Activated gamma-delta T cell (primary cell): ENCODE measurements around the gene SKAP2.

Source experiments
- DNase-seq: peaks from one replicate; lab custom pipeline; 2025; lab: John Stamatoyannopoulos, UW

The SKAP2 gene

DNA sequence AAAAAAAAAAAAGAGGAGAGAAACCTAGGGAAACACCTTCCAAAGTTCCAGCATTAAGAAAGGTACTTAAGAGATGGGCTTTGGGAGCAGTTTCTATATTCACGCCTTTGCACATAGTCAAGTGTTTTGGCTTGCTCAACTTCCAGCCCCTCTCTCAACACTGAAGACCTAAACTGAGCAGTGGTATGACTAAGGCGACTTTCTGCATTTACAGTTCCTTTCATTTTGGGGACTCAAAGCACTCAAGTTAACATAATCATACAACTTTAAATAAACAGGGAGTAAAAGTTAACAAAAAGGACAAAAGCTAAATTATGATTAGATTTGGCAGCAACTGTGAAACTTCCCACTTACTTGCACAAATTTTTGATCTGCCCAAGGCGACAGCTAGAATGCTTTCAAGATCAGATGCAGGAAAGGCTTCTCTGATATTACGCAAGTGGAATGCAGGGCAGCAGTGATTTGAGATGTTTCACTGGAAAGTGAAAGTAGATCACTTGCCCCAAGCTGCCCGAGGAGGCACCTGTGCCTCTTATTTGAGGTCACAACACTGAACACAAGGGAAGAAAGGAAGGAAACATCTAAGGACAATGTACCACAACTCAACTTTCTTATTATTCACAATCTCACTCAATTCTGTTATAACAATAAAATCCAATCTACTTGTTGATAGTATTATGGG lies 199.5 kb downstream of the SKAP2 start:
- no peak for DNase-seq

DNA sequence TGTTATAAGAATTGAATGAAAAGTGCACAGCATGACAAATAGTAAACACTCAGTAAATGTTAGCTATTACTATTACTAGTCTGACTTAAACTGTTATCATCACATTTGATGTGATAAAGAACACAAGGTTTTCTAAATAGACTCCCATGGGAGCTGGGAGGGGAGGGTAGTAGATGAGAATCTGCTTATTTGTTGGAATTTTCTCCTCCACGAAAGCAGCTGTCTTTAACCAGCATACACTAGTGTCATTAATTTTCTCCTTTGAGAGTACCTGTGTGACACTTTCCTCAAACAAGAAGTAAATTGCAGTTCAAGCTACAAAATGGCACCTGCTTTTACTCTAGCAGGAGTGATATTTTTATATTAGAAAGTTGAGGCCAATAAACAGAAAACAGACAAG lies 200.1 kb downstream of the SKAP2 start:
- no peak for DNase-seq

DNA sequence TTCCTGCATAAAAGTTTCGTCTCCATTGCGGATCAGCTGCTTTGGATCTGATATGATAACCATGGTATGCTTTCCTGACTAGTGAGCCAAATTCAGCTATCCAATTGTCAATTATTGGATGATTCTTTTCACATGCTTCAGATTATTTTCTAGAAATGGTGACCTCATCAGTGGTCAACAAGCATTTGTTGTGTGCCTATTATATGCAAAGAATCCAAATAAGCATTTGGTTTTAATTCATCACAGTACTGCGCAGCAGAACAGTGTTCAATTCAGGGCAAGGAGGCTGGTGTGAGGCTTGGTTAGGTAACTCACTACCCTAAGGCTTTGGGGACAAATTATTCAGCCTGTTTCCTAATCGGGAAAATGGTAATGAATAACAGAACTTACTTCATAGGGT lies 200.5 kb downstream of the SKAP2 start:
- no peak for DNase-seq

DNA sequence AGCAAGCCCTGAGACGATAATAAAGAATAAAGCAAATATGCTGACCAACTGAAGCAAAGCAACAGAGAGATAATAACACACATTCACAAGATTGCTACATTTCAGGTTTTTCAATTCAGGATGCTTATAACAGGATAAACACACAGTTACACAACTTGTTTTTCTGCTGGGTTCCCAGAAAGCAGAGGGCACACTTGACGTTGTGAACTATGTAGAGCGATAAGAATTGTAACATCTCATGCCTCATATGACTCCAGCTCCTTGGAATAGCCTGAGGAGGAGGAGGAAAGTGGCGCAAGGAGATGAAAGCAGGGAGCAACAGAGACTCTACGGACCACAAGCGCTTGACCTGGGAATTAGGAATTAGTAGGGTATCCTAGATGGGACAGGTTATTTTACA lies 201.7 kb downstream of the SKAP2 start:
- no peak for DNase-seq

DNA sequence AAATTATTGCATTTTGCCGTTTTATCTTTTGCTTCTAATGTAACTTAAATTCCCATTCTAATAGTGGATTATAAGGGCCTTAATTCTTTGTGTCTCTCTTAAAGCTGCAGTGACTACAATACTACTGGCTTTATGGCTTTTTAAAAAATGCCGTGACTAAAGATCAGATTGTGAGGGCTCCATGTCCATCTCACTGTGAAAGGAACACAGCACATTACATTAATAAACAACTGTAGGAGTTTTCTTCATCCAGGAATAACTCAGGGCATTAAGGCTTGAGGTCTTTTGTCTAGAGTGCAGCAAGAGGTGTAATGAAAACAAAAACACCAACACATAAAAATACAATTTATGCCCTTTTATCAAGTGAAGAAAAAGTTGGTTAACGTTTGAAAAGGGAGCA lies 205.3 kb downstream of the SKAP2 start:
- DNase-seq, result no peak

DNA sequence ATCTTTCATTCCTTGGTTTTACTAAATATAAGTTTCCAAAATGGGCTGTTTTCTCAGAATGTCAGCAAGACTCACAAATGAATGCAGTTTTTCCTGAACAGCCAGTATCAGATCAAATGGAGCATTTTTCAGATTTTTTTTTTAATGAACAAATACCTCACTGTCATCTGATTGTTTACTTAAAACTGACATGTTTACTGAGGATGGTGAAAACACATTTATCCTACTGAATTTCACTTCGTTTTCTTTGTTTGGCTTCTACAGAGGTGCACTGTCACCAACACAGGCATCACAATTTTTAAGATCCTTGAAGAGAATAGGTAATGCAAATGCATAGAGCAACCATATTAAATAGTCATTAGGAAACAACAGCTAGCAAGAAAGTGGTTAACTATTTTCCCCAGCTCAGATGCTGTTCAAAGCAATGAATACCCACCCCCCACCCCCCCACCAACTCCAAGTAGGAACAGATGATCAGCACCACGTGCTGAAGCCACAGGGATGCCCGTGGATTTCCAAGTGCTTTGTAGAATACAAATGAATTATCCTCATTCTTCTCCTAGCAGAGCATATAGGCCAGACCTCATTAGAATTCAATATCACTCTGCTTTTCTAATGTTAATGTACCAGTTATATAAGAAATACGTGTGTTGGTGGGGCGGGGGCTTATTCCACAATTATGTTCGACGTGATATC lies 205.9 kb downstream of the SKAP2 start:
- DNase-seq, result no peak

DNA sequence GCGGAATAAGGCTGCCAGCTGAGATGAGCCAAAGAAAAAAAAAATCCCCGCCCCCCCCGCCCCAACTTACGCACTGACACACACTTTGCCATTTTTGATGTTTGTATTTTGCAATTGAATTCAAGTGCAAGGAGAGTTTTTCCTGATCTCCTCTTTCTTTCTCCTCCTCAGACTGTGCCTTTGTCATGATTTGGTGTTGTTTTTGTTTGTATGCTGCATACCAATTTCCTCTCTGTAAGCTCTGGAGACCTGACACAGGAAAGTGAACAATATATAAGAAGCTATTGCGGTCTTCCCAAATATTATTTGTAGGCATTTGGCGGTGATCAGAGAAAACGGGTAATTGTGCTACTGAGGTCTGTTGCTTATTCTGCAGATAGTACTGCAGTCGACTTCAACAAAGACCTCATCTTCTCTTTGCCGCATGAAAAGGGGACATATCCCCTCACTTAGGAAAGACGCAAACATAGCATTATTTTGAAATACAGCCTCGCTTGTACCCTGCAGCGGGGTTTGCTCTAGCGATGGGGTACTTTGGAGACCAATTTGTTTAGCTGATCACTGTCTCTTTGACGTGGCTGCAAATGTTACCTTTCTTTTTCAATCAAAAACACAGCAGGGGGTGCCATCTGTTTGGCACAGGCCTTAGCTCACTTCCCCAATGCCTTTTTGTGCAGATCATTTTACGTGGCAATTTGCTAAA lies 206.6 kb downstream of the SKAP2 start:
- DNase-seq, result no peak

DNA sequence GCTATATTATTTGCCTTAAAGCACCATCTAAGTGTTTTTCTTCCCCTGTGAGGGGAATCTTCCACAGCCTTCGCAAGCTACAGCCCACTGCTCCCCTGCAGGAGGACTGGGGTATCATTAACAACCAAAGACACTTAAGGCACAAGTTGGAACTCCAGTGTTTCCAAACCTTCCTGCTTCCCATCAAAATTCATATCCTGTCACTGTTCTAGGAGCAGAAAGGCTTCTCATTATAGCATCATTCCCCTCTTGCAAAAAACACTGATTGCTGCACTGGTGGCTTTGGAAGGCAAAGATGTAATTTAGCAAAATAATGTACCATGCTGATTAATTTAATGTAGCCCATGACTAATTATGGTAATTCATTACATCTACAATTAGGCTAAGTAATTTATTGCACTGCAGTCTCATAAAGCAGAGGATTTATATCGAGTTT lies 207.2 kb downstream of the SKAP2 start:
- DNase-seq, result no peak

DNA sequence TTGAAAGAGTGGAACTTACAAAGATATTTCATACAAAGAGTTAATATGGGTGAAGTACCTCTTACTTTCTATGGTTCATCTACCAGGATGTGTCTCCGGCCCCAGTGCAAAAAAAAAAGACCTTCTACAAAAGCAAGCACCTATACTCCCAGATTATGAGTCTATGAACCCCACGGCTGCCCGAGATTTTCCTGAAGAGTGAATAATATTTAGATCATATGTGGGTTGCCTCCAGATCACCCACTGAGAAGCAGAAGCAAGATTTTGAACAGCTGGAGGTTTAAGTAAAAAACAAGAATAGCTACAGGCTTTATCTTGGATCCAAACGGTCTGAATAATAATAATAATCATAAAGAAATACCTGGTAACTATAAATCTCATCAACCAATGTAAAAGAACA lies 207.7 kb downstream of the SKAP2 start:
- DNase-seq, result no peak

DNA sequence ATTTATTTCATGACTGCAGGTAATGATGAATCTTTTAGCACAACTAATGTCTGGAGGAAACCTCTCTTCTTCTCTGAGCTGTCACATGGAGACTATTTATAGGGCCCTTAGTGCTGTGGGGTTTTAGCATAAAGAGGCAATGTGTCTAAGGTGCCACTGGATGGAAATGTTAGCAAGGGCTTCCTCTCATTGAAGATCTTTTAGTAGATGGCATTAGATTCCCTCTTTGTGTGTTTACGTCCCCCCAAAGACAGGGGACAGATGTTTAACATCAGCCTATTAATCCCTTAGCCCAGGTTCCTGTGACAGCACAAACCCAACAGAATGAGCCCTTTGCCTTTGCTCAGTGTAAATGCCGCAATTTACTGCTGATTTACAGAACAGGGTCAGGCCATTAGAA lies 208.6 kb downstream of the SKAP2 start:
- no peak for DNase-seq

DNA sequence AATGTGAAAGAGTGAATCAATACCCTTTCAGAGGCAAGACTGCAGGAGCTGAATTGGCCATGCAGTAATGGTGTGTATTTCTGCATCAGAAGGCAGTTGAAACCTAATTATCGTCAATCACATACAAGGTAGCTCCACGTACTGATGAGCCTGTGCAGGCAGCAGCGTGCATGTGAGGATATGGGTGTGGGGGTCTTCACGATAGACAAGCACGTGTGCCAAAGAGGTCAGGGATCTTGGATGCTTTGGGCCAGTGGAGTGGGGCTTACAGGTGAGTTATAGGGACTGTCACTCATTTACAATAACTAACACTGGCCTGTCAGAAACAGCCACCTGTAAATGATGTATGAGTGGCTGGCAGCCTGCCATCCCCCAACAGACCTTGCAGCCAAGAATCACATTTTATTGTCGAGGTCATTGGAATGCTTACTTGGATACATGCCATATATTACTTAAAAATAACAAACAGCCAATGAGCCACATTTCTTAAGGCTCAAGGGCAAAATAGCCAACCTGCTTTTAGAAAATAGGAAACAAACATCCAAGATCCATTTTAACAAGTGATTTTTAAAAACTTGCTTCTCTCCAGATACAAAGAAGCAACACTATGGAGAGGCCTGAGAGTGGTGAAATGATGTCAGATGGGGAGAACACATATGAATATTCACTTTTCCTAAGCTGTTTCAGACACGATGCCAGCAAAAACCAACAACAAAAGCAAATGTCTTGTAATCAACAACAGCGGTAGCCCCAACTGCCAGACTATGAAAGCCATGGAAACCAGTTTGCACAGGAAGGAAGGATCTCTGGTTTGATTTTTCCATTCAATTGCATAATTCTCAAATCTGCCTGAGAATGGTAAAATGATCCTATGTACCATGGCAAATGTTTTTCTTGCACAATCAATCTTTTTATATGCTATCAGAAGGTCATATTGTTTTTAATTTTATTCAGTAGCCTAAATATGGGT lies 210.7 kb downstream of the SKAP2 start:
- DNase-seq, result no peak

DNA sequence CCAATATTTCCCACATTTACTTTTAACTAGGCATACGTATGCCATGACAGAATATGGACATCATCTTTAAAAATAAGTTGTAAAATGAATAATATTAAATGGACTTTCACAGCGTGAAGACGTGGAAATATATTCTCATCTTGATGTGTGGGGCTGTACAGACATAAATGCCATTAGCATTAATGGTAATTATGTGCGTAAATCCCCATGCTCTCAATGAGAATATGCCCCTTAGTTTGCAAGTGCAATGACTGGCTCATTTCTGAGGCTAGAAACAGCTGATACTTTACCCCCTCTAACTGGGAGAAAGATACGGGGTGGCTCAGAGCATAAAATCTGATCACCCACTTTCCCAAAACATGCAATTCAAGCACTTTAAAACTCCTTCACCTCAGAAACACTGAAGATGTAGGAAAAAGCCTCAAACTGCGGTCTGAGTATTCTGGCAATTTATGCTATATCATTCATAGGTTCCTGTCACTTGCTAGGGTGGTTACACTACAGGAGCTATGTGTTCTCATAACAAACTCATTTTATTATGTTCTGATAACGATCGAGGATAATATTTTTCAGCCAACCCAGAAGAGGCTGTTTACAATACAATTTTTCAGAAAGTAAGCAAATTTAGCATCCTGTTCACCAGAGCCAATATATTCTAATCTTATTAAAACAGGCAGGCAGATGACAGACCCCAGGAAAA lies 211.8 kb downstream of the SKAP2 start:
- DNase-seq, result no peak

DNA sequence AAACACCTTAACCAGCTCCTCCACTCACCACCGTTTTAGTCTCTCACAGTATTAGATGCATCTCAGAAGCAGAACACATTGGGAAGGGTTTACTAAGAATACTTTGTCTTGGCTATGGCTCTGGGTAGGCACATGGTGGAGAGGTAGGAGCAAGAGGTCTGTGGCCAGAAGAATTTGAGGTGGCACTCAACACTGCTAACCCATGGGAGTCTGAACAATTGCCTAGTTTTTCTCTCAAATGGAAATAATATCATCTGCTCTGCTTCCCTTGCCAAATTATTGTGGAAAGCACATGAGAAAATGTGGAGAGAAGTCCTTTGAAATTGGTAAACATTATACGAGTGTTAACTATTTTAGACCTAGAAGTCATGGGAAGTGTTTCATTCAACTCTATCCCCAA lies 214.3 kb downstream of the SKAP2 start:
- DNase-seq, result no peak

DNA sequence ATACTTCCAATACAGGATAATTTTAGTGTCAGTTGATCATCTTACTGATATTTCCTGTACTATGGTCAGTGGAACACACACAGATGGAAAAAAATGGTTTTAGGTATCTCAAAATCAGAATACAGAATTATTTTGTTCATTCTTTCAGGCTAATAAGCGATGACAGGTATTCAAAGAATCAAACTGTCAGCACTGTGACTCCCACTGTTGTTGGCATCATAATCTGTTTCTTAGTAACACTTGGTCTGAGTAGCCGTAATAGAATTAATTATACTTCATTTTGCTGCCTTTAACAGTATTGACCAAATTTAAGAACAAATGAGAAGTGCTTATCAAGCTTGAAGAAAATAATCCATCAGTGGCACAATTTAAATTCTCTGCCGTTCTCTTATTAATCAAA lies 215.0 kb downstream of the SKAP2 start:
- DNase-seq, result no peak

DNA sequence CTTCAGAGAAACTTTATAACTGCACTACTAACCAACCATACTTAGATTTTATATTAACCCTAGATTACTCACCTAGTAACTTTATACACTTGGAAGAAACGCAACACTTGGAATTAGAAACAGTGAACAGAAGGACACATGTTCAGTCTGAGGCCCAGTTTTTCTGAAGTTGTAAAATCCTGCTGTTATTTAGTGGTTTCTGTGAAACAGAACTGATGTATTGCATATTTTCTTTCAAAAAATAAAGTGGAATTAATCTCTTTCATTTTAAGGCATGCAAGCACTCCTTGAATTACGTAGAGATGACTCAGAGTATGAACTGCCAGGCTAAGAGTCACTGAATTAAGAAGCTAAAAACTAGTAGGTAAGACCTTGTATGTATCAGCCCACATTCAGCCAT lies 215.8 kb downstream of the SKAP2 start:
- no peak for DNase-seq

DNA sequence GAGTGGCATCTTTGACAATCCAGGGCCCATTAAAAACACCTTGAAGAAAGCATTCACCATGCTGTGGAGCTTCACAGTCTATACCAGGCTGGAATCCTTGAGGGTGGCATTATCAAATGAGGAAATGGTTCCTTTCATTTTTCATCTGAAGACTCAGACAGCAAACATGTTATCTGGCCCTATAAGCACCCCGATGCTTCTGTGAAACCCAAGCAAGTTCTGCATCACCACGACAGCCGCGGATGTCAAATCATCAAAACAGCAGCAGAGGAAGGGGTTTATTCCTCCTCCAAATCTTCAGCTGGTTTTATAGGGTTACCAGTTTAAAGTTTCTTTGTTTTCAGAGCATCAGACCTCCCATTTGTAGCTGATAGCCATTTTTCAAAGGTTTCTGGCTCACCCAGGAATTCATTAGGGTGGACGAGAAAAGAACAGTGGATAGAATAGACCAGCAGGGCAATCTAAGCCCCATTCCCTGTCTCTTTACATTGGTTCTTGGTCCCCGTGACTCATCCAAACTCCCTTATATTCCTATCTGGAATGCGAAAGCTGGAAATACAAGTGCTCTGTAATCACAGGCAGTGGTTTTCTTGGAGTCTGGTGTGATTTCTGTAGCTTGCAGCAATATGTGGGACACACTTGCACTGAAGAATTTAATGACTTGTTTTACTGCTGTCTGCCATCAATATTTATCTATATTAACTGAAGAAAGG lies 217.9 kb downstream of the SKAP2 start:
- DNase-seq, result no peak

DNA sequence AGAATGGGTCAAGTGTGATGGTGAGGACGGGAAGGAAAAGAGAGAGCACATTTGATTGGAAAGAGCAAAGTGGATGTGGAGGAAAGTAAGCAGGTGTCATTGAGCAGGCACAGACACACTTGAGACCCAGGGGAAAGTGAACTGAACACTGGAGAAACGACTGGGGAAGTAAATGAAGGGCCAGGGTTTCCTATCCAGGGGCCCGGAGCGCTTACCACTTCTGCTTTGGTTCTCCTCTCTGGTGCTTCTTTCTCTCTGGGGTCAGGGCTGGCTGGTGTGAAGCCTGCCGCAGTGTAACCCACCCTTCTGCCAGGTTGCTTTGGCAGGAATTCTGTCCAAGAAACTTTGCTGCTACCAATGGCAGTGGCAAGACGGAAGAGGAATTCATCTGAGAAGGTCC lies 219.3 kb downstream of the SKAP2 start:
- no peak for DNase-seq

DNA sequence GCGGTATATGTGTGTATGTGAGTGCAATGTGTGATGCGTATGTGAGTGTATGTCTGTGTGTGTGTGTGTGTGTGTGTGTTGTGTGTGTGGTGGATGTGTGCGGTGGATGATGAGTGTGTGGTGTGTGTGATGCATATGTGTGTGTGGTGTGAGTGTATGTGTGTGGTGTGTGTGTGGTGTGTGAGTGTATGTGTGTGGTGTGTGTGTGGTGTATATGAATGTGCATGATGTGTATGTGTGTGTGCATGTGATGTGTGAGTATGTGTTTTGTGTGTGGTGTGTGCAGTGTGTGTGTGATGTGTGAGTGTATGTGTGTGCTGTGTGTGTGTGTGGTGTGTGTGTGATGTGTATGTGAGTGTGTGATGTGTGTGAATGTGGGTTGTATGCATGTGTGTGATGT lies 222.0 kb downstream of the SKAP2 start:
- DNase-seq, result no peak

DNA sequence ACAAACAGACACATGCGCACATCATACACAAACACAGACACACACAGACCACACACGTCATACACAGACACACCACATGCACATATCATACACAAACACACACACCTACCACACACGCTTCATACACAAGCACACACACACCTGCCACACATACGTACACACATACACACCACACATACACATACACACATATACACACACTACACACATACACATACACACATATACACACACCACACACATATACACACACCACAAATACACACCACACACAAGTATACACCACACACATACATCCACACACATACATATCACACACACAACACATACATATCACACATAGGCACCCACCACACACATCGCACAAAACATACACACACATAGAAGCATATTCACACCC lies 224.7 kb downstream of the SKAP2 start:
- no peak for DNase-seq

DNA sequence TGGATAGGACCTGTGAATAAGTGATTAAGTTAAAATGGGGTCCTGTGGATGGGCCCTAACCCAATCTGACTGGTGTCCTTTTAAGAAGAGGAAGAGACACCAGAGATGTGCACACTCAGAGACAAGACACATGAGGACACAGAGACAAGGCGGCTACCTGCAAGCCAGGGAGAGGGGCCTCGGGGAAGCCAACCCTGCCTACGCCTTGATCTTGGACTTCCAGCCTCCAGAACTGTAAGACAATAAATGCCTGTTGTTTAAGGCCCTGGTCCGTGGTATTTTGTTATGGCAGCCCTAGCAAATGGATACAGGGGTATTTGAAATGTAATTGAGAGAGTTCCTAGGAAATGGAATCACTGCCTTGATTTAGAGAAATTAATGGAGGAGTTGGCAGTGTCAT lies 225.3 kb downstream of the SKAP2 start:
- DNase-seq, result no peak

DNA sequence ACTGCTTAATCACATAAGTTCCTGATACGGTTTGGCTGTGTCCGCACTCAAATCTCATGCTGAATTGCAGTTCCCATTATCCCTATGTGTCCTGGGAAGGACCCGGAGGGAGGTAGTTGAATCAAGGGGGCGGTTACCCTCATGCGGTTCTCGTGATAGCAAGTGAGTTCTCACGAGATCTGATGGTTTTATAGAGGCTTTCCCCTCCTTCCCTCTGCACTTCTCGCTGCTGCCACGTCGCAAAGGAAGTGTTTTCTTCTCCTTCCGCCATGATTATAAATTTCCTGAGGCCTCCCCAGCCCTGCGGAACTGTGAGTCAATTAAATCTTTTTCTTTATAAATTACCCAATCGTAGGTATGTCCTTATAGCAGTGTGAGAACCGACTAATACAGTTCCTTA lies 226.2 kb downstream of the SKAP2 start:
- DNase-seq, result no peak
